NCI-H2171 (cell line): ENCODE results near the gene IBA57.
"Not testable (repeated sequence)": the region's sequence is repeated elsewhere in the genome, so short reads cannot be mapped to it uniquely, and the experiment has no call there.

Experiments
- DNase-seq: peaks from one replicate; lab custom pipeline; 2025; lab: John Stamatoyannopoulos, UW

The IBA57 gene

DNA sequence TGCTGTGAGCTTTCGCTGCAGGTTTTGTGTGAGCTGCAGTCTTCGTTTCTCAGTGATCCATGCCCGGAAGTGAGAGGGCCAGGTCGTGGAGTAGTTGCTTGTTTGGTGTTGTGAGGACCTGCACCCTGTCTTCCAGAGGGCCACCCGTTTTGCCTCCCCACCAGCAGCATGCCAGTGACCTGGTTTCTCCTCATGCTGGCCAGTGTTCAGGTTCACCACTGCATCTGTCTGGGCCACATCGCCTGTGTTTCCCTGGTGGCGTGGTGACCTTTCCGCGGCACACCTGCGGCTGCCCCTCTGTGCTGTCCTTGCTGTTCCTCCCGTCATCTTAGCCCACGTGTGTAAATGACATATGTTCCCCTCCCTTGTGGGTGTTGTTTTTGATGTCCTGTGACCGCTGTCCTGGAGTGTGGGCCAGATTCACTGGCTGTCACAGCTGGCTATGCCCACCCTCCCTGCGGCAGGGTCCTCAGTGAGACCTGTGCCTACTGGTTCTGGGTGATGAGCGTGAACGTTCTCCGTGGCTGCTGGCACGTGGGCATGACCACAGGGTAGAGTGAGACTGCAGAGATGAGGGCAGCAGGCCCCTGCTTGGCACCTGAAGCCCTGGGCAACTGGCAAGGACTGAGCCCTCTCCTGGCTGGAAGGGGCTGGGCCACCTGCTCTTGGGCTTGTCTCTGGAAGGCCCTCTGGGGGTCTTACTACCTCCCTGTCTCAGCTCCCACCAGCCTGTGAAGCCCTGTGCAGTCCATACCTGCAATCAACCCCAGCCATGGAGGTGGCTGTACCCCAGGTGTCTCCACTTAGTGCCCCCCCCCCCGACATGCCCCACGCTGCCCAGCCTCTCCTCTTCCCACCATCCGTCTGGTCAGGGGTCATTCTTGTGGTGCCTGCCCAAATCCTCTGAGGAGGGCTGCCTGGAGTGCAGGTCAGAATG lies 7.3 kb downstream of the IBA57 start:
- DNase-seq, result no peak

DNA sequence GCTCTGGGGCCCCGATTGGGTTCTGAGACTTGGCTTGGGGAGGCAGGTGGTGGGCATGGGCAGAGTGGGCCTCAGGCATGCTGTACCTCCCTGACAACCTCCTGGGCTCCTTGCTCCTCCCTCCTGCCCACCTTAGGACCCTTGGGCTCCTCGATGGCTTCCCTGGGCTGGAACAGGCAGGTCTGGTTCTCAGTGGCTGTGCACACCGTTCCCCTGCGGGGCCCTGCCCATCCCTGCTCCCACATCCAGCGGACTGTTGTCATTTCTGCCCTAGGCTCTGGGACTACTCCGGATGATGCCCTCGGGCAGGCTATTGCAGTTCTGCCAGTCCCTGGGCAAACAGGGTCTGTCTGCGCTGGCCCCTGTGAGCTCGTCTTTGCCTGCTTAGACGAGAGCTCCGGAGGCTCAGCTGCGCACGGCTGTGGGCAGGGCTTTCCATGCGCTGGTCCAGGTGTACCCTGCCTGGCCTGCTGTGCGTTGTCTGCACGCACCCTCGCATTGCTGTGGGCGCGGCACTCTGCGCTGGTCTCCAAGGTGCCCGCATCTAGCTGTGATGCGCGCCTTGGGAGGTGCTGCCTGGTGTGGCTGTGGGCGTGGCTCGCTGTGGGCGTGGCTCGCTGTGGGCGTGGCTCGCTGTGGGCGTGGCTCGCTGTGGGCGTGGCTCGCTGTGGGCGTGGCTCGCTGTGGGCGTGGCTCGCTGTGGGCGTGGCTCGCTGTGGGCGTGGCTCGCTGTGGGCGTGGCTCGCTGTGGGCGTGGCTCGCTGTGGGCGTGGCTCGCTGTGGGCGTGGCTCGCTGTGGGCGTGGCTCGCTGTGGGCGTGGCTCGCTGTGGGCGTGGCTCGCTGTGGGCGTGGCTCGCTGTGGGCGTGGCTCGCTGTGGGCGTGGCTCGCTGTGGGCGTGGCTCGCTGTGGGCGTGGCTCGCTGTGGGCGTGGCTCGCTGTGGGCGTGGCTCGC lies 8.2 kb downstream of the IBA57 start:
- not testable (repeated sequence) for DNase-seq

DNA sequence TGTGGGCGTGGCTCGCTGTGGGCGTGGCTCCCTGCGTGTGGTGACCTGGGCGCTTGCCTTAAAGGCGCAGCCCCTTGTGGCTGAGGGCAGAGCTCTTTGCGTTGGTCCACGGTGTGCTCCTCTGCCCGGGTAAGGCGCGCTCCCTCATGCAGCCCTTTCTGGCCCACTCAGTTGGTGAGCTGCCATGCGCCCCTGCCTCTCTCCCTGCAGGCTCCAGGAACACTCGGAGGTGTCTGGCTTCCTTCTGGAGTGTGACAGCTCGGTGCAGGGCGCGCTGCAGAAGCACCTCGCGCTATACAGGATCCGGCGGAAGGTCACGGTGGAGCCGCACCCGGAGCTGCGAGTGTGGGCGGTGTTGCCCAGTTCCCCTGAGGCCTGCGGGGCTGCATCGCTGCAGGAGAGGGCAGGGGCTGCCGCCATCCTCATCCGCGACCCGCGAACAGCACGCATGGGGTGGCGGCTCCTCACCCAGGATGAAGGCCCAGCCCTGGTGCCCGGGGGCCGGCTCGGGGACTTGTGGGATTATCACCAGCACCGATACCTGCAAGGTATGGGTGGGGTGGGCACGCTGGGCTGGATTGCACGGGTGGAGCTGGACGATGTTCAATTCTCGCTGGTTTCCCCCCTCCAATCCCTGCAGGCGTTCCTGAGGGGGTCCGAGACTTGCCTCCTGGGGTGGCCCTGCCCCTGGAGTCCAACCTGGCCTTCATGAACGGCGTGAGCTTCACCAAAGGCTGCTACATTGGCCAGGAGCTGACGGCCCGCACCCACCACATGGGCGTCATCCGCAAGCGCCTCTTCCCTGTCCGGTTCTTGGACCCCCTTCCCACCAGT lies 9.1 kb downstream of the IBA57 start:
- no peak for DNase-seq

DNA sequence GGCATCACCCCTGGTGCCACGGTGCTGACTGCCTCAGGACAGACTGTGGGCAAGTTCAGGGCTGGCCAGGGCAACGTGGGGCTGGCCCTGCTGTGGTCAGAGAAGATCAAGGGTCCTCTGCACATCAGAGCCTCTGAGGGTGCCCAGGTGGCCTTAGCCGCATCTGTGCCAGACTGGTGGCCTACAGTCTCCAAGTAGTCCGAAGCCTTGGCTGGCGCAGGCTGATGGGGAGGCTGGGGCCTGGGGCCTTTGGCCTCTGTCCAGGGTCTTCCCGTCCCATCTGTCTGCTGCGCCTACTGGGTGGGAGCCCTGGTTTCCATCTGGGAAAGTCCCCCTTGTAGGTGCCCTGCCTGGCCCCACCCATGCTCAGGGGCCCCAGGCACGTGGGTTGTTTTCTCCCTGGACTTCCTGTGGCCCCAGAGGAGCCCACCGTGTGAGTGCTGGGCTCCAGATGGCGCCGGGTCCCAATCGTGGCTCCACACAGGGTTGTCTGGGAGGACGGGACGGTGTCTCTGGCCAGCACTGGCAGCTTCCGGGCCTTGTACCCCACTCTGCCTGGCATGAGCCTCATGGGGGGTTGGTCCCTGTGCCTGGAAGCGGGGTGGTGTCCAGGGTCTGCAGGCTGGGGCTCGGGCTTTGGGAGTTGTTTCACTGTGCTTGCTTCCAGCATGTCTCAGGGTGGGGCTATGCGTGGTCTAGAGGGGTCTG lies 9.9 kb downstream of the IBA57 start:
- DNase-seq, result no peak

DNA sequence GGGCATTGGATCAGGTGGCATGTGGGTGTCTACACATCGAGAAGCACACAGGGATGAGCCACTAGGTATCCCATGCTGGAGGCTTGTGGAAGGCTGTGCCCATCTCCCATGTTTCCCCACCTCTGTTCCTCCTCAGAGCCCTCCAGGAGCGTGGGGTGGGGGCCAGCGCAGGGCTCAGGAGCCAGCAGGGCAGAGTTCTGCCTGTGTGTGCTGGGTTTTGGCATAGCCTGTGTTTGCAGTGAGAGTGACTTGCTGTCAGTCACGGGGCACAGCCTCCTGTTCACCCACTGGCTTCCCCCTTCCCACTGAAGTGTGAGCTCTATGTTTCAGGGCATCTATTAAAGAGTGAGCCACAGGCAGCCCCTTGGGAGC lies 10.4 kb downstream of the IBA57 start:
- no peak for DNase-seq

DNA sequence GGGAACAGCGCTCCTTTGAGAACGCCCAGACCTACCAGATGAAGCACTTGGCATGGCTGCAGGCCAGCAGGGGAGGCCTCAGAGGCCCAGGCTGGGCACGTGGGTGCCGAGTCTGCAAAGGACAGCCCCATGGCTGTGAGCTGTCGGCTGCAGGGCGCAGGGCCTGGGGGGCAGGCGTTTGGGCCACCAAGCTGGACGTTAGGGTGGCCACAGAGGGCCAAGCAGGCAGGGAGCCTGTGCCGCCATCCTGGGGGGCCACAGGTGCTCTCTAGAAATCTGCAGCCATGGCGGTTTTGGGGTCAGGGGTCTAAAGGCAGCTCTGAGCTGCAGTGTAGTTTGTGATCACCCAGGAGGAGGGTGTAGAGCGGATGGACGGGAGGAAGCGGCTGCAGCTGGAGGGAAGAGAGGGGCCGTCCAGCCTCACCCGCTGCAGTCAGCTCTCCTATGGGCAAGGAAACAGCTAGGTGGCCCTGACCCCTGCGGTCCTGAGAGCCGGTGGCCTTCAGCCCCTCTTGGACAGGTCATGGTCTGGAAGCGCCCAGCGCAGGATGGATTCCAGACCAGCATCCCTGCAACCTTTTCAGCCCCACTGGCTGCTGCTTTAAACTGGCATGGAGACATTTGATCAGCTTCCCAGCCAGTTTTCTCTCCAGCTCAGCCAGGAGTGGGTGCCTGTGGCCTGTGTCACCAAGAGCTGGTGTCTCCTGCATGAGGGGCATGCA lies 11.0 kb downstream of the IBA57 start:
- no peak for DNase-seq

GRCh38 chr1:228177183-228177475 lies 11.5 kb downstream of the IBA57 start:
- DNase-seq, result no peak

DNA sequence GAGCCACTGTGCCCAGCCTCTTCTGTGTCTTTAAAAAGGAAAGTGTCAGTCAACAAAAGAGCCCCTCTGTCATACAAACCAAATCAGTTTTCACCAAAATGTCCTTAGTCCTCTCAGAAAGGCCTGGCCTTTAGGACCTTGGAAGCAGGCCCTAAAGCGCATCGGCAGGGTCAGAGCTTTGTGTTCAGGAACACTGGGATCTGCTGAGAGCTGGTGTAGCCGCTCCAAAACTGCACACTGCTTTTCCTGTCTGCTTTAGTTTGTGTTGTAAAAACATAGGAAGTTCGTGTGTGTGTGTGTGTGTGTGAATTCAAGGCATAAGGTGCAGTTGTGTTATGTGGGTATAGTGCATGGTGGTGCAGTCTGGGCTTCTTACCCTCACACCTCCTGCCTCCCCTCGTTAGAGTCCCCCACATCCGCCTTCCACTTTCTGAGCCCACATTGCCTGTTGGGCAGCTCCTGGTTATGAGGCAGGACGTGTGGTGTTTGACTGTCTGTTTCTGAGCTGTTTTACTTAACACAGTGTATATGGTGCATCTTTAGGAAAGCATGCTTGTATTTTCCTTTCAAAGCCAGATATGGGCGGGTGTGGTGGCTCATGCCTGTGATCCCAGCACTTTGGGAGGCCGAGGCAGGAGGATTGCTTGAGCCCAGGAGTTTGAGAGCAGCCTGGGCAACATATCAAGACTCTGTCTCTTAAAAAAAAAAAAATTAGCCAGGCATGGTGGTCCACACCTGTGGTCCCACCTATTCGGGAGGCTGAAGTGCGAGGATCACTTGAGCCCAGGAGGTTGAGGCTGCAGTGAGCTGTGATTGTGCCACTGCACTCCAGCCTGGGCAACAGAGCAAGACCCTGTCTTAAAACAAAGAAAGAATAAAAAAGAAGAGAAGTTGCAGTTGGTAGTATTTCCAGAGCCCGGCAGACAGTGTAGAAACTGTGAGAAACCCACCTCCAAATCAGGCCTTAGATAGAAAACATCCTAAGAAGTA lies 12.4 kb downstream of the IBA57 start:
- DNase-seq, result no peak

DNA sequence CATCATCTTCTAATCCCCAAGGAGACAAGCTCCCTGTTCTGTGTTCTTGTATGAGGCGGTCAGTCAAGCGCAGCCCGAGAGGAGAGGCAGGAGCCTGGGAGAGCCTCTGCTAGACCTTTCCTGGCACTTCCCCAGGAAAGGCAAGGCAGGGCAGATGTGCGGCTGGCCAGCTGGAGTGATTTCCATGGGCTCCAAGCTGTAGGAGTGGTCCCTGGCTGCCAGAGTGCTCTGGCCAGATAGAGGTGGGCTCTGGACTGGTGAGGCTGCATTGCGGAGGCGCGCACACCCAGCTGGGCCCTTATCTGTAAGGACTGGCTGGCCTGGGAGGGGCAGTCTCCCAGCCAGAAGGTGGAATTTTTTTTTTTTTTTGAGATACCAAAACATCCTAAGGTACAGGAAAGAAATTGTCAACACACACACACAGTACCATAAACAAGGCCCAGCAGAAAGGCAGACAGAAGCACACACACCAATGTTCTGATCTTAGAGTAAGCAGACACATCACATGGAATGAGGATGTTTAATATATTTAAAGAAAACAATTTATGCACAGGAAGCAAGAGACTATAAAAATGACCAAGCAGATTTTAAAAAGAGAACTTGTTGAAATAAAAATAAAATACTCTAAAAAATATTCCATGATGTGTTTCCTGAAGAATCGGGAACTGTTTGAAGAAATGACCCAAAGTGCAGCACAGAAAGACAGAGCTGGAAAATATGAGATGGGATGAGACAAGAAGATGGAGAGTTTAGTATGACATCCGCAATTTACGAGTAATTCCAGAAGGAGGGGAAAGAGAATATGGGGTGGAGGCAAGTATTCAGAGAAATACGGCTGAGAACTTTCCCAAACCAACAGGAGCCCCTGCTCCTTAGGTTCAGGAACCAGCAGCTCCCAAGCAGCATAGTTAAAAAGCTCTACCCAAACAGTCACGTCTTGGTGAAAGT lies 13.4 kb downstream of the IBA57 start:
- no peak for DNase-seq

GRCh38 chr1:228180271-228180958 lies 14.8 kb downstream of the IBA57 start:
- DNase-seq, result no peak

GRCh38 chr1:228180959-228181644 lies 15.5 kb downstream of the IBA57 start:
- DNase-seq, result no peak

- DNase-seq, result no peak
These were observed 16.0 kb downstream of the IBA57 start for GRCh38 chr1:228181645-228182034.

GRCh38 chr1:228182296-228183030 lies 16.9 kb downstream of the IBA57 start:
- no peak for DNase-seq

GRCh38 chr1:228184152-228184551 lies 18.5 kb downstream of the IBA57 start:
- no peak for DNase-seq

GRCh38 chr1:228185641-228185965 lies 20.0 kb downstream of the IBA57 start:
- DNase-seq, result no peak

DNA sequence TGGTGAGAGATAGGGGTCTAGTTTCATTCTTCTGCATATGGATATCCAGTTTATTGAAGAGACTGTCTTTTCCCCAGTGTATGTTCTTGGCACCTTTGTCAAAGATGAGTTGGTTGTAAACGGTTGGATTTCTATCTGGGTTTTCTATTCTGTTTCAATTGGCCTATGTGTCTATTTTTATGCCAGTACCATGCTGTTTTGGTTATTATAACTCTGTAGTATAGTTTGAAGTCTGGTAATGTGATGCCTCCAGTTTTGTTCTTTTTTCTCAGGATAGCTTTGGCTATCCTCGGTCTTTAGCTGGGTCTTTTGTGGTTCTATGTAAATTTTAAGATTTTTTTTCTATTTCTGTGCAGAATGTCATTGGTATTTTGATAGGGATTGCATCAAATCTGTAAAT lies 22.6 kb downstream of the IBA57 start:
- not testable (repeated sequence) for DNase-seq

- DNase-seq, result no peak
These were observed 24.6 kb downstream of the IBA57 start for GRCh38 chr1:228190182-228190581.
